Measurements from ENCODE around the gene ANKS1B.

The ANKS1B gene

DNA sequence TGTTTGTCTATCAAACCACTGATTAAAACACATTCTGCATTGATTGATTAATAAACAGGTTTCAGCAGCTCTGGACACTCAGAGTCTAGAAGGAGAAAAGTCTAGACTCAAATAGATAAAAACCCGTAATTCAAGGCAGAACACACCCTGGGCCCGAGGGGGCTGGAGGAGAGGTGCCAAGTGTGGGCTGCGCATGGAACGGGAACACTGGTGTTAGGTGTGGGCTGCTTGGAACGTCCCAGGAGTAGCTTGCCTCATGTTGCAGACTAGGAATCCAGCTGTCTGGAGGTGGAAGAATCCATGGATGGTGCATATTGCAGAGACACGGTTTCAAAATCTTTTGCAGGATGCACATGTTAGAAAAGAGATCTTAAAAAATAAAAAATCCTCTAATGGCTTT is 1116.7 kb downstream of the ANKS1B start:
- no peak for TF ChIP-seq EGR1 (IDR thresholded peaks at IDR 0.05)
- TF ChIP-seq NFIC (IDR thresholded peaks at IDR 0.05), result no peak
- no peak for TF ChIP-seq YY1 (IDR thresholded peaks at IDR 0.05; ENCODE audit: low read depth)
- TF ChIP-seq RAD21 (IDR thresholded peaks at IDR 0.05; ENCODE audit: low read depth), result no peak
- TF ChIP-seq, protein P1, sequence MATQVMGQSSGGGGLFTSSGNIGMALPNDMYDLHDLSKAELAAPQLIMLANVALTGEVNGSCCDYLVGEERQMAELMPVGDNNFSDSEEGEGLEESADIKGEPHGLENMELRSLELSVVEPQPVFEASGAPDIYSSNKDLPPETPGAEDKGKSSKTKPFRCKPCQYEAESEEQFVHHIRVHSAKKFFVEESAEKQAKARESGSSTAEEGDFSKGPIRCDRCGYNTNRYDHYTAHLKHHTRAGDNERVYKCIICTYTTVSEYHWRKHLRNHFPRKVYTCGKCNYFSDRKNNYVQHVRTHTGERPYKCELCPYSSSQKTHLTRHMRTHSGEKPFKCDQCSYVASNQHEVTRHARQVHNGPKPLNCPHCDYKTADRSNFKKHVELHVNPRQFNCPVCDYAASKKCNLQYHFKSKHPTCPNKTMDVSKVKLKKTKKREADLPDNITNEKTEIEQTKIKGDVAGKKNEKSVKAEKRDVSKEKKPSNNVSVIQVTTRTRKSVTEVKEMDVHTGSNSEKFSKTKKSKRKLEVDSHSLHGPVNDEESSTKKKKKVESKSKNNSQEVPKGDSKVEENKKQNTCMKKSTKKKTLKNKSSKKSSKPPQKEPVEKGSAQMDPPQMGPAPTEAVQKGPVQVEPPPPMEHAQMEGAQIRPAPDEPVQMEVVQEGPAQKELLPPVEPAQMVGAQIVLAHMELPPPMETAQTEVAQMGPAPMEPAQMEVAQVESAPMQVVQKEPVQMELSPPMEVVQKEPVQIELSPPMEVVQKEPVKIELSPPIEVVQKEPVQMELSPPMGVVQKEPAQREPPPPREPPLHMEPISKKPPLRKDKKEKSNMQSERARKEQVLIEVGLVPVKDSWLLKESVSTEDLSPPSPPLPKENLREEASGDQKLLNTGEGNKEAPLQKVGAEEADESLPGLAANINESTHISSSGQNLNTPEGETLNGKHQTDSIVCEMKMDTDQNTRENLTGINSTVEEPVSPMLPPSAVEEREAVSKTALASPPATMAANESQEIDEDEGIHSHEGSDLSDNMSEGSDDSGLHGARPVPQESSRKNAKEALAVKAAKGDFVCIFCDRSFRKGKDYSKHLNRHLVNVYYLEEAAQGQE (IDR thresholded peaks at IDR 0.05; ENCODE audit: low read depth), result no peak
- no peak for TF ChIP-seq CEBPB (IDR thresholded peaks at IDR 0.05)

DNA sequence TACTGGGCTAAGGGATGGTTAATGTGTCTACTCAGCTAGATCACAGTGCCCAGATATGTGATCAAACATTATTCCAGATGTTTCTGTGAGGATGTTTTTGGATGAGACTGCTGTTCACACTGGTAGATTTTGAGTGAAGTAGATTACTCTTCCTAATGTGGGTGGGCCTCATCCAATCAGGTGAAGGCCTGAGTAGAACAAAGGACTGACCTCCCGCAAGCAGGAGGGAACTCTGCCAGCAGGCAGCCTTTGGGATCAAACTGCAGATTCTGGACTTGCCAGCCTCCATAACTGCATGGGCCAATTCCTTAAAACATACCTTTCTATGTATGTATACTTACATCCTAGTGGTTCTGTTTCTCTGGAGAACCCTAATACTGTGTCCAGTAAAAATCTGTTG is 1120.4 kb downstream of the ANKS1B start:
- TF ChIP-seq CREB1 (IDR thresholded peaks at IDR 0.05; ENCODE audit: low read depth) (no peak), TCF12 (IDR thresholded peaks at IDR 0.05; ENCODE audit: low read depth) (no peak), TEAD4 (IDR thresholded peaks at IDR 0.05) (no peak), NFIC (IDR thresholded peaks at IDR 0.05) (no peak), EGR1 (IDR thresholded peaks at IDR 0.05) (no peak), FOXM1 (IDR thresholded peaks at IDR 0.05; ENCODE audit: borderline replicate concordance, low read depth) (no peak), RAD21 (IDR thresholded peaks at IDR 0.05; ENCODE audit: low read depth) (no peak), YY1 (IDR thresholded peaks at IDR 0.05; ENCODE audit: low read depth) (no peak), ZBTB7A (IDR thresholded peaks at IDR 0.05; ENCODE audit: low read depth) (no peak), TAF1 (IDR thresholded peaks at IDR 0.05; ENCODE audit: low read depth) (no peak), CEBPB (IDR thresholded peaks at IDR 0.05) (no peak), EP300 (IDR thresholded peaks at IDR 0.05; ENCODE audit: borderline replicate concordance) (no peak)
- TF ChIP-seq, protein P2, sequence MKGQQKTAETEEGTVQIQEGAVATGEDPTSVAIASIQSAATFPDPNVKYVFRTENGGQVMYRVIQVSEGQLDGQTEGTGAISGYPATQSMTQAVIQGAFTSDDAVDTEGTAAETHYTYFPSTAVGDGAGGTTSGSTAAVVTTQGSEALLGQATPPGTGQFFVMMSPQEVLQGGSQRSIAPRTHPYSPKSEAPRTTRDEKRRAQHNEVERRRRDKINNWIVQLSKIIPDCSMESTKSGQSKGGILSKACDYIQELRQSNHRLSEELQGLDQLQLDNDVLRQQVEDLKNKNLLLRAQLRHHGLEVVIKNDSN (IDR thresholded peaks at IDR 0.05), result no peak
- TF ChIP-seq, protein P3, sequence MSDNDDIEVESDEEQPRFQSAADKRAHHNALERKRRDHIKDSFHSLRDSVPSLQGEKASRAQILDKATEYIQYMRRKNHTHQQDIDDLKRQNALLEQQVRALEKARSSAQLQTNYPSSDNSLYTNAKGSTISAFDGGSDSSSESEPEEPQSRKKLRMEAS (IDR thresholded peaks at IDR 0.05), result no peak
- TF ChIP-seq, protein P1 (IDR thresholded peaks at IDR 0.05; ENCODE audit: low read depth), result no peak

DNA sequence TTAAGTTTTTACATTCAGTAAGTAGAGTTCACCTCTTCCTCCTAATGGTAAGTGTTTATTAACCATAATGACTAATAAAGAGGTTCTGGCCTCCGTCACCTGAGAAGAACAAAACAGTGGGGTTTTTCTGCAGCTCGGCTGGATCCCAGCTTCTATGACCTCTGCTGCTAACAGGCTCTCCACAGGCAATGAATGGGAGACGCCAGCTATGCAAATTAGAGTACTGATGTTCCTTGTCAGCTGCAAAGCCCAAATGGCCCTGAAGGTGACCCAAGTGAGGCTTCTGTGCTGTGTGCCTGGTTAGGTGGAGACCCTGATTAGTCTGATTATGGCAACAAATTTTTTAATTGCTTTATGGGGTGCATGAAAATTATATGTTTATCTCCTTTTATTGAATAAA is 1121.6 kb downstream of the ANKS1B start:
- TF ChIP-seq CREB1 (IDR thresholded peaks at IDR 0.05; ENCODE audit: low read depth) (no peak), EGR1 (IDR thresholded peaks at IDR 0.05) (no peak), FOXM1 (IDR thresholded peaks at IDR 0.05; ENCODE audit: borderline replicate concordance, low read depth) (no peak), NFIC (IDR thresholded peaks at IDR 0.05) (no peak), CEBPB (IDR thresholded peaks at IDR 0.05) (no peak), YY1 (IDR thresholded peaks at IDR 0.05; ENCODE audit: low read depth) (no peak), EP300 (IDR thresholded peaks at IDR 0.05; ENCODE audit: borderline replicate concordance) (no peak), TEAD4 (IDR thresholded peaks at IDR 0.05) (no peak), ZBTB7A (IDR thresholded peaks at IDR 0.05; ENCODE audit: low read depth) (no peak)
- TF ChIP-seq, protein P3 (IDR thresholded peaks at IDR 0.05), result no peak
- TF ChIP-seq, protein P1 (IDR thresholded peaks at IDR 0.05; ENCODE audit: low read depth), result no peak
- TF ChIP-seq, protein P2 (IDR thresholded peaks at IDR 0.05), result no peak

DNA sequence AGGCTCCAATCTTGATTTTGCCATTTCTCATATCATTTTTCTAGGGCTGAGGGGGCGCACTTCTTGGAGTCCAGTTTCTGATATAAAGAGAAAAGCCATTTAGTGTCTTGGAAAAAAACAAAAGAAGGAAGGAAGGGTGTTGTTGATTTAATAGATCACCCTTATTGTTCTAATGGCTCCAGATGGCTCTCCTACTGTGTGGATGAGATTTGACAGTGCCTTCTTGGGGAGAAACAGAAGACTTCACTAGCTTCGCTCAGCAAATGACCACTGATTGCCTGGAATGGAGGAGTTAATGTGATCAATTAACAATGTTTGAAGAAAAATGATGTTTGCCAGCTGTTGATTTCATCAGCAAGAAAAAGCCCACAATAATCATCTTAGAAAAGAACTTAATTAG is 1123.5 kb downstream of the ANKS1B start:
- TF ChIP-seq, protein P2 (IDR thresholded peaks at IDR 0.05), result no peak
- no peak for TF ChIP-seq CREB1 (IDR thresholded peaks at IDR 0.05; ENCODE audit: low read depth)
- no peak for TF ChIP-seq RAD21 (IDR thresholded peaks at IDR 0.05; ENCODE audit: low read depth)
- TF ChIP-seq, protein P3 (IDR thresholded peaks at IDR 0.05), result no peak
- no peak for TF ChIP-seq TAF1 (IDR thresholded peaks at IDR 0.05; ENCODE audit: low read depth)
- TF ChIP-seq EGR1 (IDR thresholded peaks at IDR 0.05), result no peak
- no peak for TF ChIP-seq NFIC (IDR thresholded peaks at IDR 0.05)
- TF ChIP-seq CEBPB (IDR thresholded peaks at IDR 0.05), result no peak
- no peak for TF ChIP-seq TEAD4 (IDR thresholded peaks at IDR 0.05)
- no peak for TF ChIP-seq FOXM1 (IDR thresholded peaks at IDR 0.05; ENCODE audit: borderline replicate concordance, low read depth)
- TF ChIP-seq, protein P1 (IDR thresholded peaks at IDR 0.05; ENCODE audit: low read depth), result no peak
- TF ChIP-seq EP300 (IDR thresholded peaks at IDR 0.05; ENCODE audit: borderline replicate concordance), result no peak
- no peak for TF ChIP-seq TCF12 (IDR thresholded peaks at IDR 0.05; ENCODE audit: low read depth)
- TF ChIP-seq ZBTB7A (IDR thresholded peaks at IDR 0.05; ENCODE audit: low read depth), result no peak
- TF ChIP-seq YY1 (IDR thresholded peaks at IDR 0.05; ENCODE audit: low read depth), result no peak
